SH-SY5Y (cell line): ENCODE results near the gene XKR8.

ENCODE experiments used
- GATA2 ChIP-seq: IDR thresholded peaks from 2 replicates; pipeline ENCODE4 v1.6.1; 2011; ENCODE audit warnings: mild to moderate bottlenecking, low read depth, low read length
- GATA3 ChIP-seq: IDR thresholded peaks from 2 replicates; pipeline ENCODE4 v1.6.1; 2011; ENCODE audit warnings: low read depth, mild to moderate bottlenecking, low read length, moderate library complexity

DNA sequence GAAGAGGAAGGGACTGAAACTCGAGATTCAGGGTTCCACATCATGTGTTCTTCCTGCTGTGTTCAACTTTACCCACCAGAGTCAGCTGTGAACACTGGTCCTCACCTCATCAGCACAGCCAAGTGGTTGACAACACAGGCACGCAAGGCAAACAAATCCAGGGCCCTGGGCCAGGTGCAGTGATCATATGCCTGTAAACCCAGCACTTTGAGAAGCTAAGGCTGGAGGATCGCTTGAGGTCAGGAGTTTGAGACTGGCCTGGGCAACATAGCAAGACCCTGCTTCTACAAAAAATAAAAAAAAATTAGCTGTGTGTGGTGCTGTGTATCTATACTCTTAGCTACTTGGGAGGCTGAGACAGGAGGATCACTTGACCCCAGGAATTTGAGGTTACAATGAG lies 8.4 kb upstream of the XKR8 start:
- no peak for TF ChIP-seq GATA2
- TF ChIP-seq GATA3: no peak
